Measurements from ENCODE around the gene MARCHF10.
"Not testable (repeated sequence)": the region's sequence is repeated elsewhere in the genome, so short reads cannot be mapped to it uniquely, and the experiment has no call there.

MARCHF10 gene

GRCh38 chr17:62716834-62717588 is 91.1 kb downstream of the MARCHF10 start:
- DNase-seq: no peak

DNA sequence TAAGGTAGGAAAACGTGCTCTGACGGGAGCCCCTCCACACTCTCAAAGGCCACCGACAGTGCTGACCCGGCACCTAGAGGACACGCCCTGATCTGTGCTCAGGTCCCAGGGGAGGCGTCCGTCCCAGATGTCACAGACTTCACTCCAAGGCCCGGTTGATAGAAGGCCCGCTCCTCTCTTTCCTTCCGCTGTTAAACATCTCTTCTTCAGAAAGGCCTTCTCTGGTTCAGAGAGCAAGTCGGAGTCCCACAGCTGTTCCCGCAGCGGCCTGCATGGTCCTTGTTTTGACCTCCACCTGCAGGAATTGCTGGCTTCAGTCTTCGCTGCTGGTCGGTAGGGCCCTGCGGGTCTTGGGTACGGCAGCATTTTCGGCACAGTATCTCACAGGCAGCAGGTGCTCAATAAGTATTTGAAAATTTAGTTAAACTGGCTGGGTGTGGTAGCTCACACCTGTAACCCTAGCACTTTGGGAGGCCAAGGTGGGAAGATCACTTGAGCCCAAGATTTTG is 92.2 kb downstream of the MARCHF10 start:
- no peak for DNase-seq

DNA sequence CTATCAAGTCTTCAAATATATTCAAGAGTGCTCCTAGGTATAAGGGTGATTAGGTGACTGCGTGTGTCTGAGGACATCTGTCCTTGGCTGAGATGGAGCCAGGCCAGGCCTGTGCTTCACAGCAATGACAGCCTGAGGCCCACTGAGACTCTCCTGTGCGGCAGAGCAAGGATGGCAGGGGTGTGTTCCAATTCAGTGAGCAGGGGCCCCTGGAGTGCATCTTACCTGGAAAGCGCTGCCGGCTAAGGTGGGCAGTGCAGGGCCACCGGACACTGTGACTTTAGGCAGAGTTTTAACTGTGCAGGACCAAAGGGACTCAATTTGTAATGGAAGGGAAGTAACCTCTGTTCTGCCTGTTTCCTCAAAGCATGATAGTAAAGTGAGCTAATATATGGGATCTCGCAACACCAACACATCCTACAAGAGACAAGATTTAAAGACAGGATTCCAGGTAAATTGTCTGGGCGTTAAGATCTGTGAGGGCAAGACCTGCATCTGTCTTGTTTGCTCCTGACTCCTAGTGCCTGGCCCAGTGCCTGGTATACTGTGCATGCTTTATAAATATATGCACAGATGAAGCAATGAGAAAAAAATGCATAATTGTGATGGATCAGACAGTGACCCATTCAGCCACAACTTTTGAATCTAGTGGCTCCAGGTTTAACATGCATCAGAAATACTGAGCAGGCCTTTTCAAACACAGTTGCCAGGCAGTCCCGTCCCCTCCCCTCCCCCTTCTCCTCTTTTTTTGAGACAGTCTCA is 93.9 kb downstream of the MARCHF10 start:
- no peak for DNase-seq

DNA sequence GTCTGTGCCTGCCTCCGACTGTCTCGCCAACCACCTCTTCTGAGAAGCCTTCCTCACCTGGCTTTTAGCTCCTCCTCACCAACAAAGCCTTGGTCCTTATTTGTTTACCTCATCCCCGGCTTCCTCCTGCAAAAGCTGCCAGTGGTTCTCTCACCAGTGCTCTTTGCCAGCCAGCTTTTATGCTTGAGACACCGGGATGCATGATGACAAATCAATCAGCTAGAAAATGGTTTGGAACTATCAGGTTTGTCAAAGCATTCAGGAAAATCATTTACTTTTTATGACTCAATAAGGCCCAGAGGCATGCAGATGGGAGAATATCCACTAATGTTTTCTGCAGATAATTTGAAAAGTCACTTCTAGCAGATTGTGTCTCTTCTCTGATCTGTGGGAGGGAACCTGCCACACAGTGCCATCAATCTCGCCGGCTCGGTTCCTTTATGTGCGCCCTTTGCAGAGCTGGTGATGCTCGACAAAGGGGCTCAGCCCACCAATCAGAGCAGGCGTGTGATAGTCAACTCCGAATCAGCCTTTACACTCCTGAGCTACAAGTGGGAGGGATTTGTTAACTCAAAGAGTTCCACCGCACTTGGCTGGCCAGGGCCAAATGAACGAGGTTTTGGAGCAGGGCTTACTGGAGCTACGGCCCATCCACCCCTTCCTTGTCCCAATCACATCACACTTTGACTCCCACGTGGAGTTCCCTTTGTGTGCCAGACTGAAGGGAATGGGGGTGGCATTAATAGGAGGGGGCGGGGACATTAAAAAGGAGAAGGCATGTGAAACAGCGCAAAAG is 94.8 kb downstream of the MARCHF10 start:
- DNase-seq: peak; percentile 78

DNA sequence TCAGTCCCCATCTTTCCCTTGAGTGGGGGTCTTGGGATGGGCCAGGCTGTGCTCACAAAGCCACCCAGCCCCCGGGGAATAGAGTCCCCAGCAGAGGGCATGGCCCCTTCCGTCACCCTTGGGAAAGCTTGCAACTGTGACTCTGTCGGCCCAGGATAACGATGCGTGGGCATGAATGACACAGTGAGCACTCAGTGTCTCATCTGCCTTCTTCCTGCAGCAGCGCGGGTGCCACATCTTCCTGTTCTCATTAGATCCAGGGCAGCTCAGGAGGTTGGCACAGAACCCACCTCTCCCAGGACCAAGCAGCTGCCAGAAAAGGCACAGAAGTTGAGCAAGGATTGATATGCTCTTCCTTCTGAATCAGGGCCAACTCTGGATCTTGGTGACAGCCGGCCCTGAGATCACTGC is 95.9 kb downstream of the MARCHF10 start:
- no peak for DNase-seq

DNA sequence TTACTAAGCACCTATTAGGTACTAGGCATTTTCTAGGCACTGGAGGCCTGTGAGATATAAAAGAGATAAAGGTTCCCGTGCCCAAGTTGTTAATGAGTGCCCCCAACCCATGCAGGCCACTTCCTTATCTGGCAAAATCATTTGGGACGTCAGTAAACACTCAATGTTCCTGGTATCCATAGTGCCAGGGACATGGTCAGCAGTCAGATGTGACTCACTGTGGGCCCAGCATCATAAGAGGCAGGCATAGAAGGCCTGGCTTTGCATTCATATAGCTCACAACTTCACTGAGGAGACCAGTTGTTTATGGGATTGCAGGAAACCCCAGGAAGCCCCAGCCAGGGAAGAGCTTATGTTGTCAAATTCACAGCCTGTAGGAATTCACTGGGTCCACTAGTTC is 99.5 kb downstream of the MARCHF10 start:
- no peak for DNase-seq

DNA sequence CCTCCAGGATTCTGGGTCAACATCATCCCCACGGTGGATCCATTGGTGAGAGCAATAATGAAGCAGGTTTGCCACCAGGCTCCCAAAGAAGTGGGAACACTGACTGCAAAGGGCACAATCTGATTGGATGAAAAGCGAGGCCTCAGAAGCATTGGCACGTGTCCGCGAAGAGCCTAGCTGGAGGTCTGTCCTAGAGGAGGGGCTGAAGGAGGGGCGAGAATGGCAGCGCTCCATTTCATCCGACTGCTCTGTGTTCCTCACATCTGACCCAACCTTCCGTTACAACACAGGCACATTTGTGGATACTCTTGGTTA is 100.7 kb downstream of the MARCHF10 start:
- DNase-seq: no peak

GRCh38 chr17:62706598-62707424 is 101.3 kb downstream of the MARCHF10 start:
- no peak for DNase-seq

DNA sequence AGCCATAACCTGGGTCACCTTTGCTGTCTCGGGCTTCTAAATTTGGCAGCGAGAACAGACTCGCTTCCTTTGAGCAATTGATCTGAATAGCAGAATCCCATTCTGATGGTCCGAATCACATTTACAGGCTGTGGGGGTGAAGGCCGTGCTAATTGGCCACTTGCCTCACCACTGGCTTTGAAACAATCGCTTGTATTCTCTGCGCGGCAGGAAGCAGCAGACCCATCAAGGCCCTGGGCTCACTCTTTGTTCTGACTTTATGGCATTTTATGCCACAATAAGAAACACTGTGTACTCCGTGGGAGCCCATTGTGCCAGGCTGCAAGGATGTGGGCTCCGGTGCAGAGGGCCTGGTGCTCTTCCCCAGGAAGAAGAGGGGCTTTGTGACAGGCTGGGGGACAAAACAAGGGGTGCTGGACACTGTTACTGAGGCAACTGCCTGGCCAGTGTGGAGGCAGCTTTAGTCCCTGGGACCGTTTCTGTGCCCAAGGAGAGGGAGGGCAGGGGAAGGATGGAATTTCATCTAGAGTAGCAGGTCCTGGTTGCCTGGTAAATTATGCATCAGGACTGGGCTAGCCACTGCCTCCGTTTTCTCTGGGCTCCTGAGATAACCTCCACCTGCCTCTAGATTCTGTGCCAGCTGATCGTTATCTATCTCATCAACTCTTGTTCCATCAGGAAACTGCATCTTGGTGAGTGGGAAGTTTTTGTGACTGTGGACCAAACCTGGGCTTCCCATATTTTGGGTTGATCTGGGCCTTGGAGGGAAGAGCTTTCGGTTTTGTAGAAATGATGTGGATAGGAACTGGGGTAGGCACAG is 102.1 kb downstream of the MARCHF10 start:
- DNase-seq: no peak

- no peak for DNase-seq
These were observed 102.8 kb downstream of the MARCHF10 start for GRCh38 chr17:62705156-62705777.

- DNase-seq: no peak
These were observed 103.6 kb downstream of the MARCHF10 start for GRCh38 chr17:62704381-62704971.

GRCh38 chr17:62703776-62704380 is 104.2 kb downstream of the MARCHF10 start:
- peak; percentile 86 for DNase-seq

DNA sequence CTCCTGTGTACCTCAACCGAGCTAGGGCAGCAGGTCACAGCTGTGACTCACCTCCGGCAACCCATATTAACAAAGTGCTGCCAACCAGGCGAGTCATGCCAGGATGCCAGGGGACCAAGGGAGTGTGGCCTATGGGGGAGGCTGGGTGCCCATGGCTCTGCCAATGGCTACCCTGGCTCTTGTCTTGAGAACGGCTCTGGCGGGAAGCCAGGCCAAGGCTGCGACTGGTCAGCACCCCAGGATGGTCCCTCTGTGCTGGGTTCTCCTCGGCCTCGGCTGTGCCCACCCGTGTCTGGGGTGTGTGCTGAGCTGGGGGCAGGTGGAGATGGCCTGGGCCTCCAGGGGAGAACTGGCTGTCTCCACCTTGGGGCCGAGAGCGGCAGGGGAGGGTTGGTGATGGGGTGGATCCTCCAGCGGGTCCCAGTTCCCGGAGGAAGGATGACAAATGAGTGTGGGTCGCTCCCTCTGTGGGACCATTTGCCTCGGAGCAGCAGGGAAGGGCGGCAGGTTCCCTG is 104.8 kb downstream of the MARCHF10 start:
- no peak for DNase-seq

DNA sequence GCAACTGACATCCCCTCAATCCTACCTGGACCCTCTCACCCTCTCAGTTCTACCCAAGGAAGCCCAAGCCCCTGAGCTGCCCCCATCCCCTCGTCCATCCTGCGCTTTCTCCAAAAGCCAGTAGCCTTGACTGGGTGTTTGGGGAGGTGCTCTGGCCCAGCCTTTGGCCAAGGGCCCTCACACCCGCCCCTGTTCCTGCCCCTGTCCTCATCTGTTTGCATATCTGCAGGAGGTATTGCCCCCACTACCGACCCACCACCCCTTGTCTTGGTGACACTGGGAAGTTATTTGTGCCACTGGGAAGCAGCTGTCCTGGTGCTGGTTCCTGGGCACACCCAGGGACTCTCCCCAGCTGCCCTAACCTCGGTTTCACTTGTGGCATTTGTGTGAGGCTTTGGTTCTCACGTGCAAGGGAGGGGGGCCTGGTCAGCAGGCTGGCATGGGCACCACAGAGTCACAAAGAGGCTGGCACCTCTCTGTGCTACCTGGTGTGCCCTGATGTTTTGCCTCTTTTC is 105.3 kb downstream of the MARCHF10 start:
- DNase-seq: no peak

DNA sequence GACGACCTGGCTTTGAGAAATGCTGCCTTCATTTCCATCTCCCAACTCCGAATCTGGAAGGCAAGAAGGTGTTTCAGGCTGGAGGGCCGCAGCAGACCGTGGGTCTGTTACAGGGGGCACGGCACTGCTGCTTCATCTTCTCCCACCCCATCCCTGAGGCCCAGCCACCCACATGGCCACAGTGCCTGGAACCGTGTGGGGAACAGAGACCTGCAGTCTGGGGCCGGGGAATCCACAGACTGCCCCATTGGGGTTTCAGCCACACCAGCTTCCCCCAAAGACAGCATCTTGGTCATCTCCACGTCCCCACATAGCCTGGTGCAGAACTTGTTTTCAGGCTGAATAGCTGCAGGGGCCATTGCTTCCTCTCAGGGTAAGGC is 106.4 kb downstream of the MARCHF10 start:
- DNase-seq: no peak

- DNase-seq: no peak
These were observed 107.0 kb downstream of the MARCHF10 start for GRCh38 chr17:62700964-62701705.

DNA sequence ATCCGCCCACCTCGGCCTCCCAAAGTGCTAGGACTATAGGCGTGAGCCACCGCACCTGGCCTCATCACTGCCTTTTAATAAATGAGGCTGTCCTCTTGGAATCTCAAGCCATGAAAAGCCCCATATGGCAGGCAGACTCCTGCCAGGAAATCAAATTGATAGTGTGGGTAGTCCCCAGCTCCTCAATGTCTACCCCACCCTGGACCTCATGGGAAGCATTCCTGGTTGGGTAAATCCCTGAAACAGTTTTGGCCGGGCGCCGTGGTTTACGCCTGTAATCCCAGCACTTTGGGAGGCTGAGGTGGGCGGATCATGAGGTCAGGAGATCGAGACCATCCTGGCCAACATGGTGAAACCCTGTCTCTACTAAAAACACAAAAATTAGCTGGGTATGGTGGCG is 109.7 kb downstream of the MARCHF10 start:
- DNase-seq: not testable (repeated sequence)

GRCh38 chr17:62696726-62697490 is 111.2 kb downstream of the MARCHF10 start:
- no peak for DNase-seq
